HG03457 (cell line): ENCODE results near the gene VAMP2.

Source experiments
- ATAC-seq: cut with Tn5 transposase; IDR thresholded peaks from one replicate; pipeline ENCODE4 v1.9.1; 2021; ENCODE audit warnings: moderate number of reproducible peaks; ENCODE audit not compliant: unreplicated experiment

Gene VAMP2

GRCh38 chr17:8155996-8156245, 6.8 kb downstream of the VAMP2 start:
- ATAC-seq = no peak

- ATAC-seq = no peak
These were observed 7.3 kb downstream of the VAMP2 start for GRCh38 chr17:8155231-8155995.

GRCh38 chr17:8154608-8155155, 8.1 kb downstream of the VAMP2 start:
- ATAC-seq = no peak

GRCh38 chr17:8153957-8154607, 8.7 kb downstream of the VAMP2 start:
- no peak for ATAC-seq

- ATAC-seq = no peak
These were observed 9.2 kb downstream of the VAMP2 start for GRCh38 chr17:8153525-8153956.

- no peak for ATAC-seq
These were observed 9.7 kb downstream of the VAMP2 start for GRCh38 chr17:8153031-8153451.

GRCh38 chr17:8152112-8152775, 10.5 kb downstream of the VAMP2 start, which contains the start of gene PER1:
TSS of gene PER1 (minus strand) at chr17:8152404. CDS start at chr17:8150706, 1,698 bp downstream.
- ATAC-seq = no peak

GRCh38 chr17:8151641-8152111, 11.1 kb downstream of the VAMP2 start:
- ATAC-seq = no peak

GRCh38 chr17:8151120-8151640, 11.6 kb downstream of the VAMP2 start:
- ATAC-seq = no peak

- no peak for ATAC-seq
These were observed 12.3 kb downstream of the VAMP2 start for GRCh38 chr17:8150194-8151119.

GRCh38 chr17:8149419-8150193, 13.1 kb downstream of the VAMP2 start:
- ATAC-seq = no peak

GRCh38 chr17:8148560-8148959, 14.2 kb downstream of the VAMP2 start:
- ATAC-seq = no peak

- no peak for ATAC-seq
These were observed 14.8 kb downstream of the VAMP2 start for GRCh38 chr17:8147805-8148404.

GRCh38 chr17:8147141-8147804, 15.5 kb downstream of the VAMP2 start:
- ATAC-seq = no peak

- no peak for ATAC-seq
These were observed 16.2 kb downstream of the VAMP2 start for GRCh38 chr17:8146381-8147140.

- no peak for ATAC-seq
These were observed 16.9 kb downstream of the VAMP2 start for GRCh38 chr17:8145811-8146210.

- no peak for ATAC-seq
These were observed 18.1 kb downstream of the VAMP2 start for GRCh38 chr17:8144401-8145231.
